VCaP (cell line): ENCODE data around the gene PARD3B.

ENCODE experiments used
- H3K27ac ChIP-seq: fragments of 450-650 bp; 2 replicates; pipeline ENCODE4 v1.5.1; 2017
- CTCF ChIP-seq: fragments of 450-650 bp; conservative IDR thresholded peaks from 2 replicates; pipeline ENCODE4 v1.5.1; 2017; ENCODE audit warnings: mild to moderate bottlenecking, moderate library complexity

Gene PARD3B

GRCh38 chr2:205076405-205076804, 531.1 kb downstream of the PARD3B start:
- no peak overlapping the region for H3K27ac ChIP-seq
- no peak for TF ChIP-seq CTCF

DNA sequence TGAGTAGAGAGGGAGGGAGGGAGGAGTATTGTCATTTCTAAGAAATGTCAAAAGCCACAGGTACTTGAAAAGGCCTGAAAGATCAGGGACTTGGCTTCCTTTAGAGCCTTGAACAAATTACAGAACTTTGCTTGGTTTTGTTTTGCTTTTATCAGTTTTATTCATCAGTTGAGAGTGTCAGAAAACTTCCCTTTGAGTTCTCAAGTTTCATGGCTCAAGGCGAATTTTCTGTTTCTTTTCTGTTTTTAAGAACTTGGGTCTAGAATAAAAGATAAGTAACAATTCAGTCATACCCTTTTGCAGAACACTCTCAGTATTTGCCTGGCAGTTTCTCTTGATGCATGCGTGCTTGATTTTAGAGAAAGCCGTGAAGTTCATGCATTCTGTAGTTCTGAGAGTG, 531.9 kb downstream of the PARD3B start:
- H3K27ac ChIP-seq, result no peak overlapping the region
- no peak for TF ChIP-seq CTCF

DNA sequence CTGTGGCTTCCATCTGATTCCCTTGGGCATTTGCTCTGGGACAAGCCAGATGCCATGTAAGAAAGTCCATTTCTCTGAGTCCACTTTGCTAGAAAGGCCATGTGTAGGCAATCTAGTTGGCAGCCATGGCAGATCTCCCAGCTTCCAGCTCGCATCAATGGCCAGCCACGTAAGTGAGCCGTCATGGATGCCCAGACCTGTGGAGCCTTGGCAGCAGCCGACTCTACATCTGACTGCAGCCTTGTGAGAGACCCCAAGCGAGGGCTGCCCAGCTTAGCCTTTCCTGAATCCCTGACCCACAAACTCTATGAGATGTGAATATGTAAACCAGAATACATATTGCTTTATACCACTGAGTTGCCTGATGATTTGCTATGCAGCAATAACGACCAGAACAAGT, 533.5 kb downstream of the PARD3B start:
- no peak for TF ChIP-seq CTCF
- H3K27ac ChIP-seq, result no peak overlapping the region

GRCh38 chr2:205079173-205079572, 533.9 kb downstream of the PARD3B start:
- TF ChIP-seq CTCF, result no peak

DNA sequence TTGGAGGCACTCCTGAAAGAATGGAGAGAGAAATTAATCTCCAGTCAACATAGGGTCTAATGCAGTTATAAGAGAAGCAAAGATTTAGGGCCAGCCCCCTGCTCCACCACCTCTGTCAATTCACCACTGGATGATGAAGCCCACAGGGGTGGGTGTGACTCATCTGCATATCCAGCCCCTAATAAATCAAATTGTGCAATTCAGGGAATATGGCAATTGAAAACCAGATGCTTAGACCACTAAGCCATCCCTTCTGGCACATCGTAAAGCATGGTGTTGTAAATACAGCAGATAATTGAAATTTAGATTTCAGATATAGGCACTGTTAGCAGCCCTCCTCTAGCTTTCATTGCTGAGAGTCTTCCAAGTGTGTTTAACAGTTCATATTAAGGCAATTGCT, 541.4 kb downstream of the PARD3B start:
- TF ChIP-seq CTCF, result no peak
- no peak overlapping the region for H3K27ac ChIP-seq

More at GRCh38 chr2:205079173-205079572, 533.9 kb downstream of the PARD3B start:
- no peak overlapping the region for H3K27ac ChIP-seq

GRCh38 chr2:205087862-205088261, 542.6 kb downstream of the PARD3B start:
- TF ChIP-seq CTCF, result no peak
- no peak overlapping the region for H3K27ac ChIP-seq

- no peak for TF ChIP-seq CTCF
- H3K27ac ChIP-seq, result no peak overlapping the region
Observed at GRCh38 chr2:205089958-205090357, 544.7 kb downstream of the PARD3B start.

- TF ChIP-seq CTCF, result no peak
- H3K27ac ChIP-seq, result no peak overlapping the region
Observed at GRCh38 chr2:205091411-205091810, 546.1 kb downstream of the PARD3B start.
